GM13977 (cell line): ENCODE measurements around the gene MARCHF11.
A peak's percentile ranks its signal among the peaks of the same experiment; 100 is the strongest.

Experiments used
- DNase-seq: peaks from one replicate; pipeline ENCODE4 v3.0.0; 2012; ENCODE audit warnings: low spot score
- CTCF ChIP-seq: IDR thresholded peaks from 2 replicates; pipeline ENCODE4 v1.5.1; 2012; ENCODE audit warnings: mild to moderate bottlenecking, control low read depth; ENCODE audit not compliant: insufficient read depth; ENCODE audit errors: extremely low read depth, missing control alignments
- in situ Hi-C: fragments of 300-500 bp; cut with MboI; formaldehyde crosslinking; loops from one replicate; pipeline ENCODE4 v1.12.0; 2022; ENCODE audit warnings: low sequenced_read_pairs, low pct_unique_long_range_greater_than_20kb, mixed read lengths, inconsistent platforms; ENCODE audit not compliant: unreplicated experiment

Gene MARCHF11

GRCh38 chr5:16179511-16179935 lies at the start of gene MARCHF11:
TSS of gene MARCHF11 (minus strand) at chr5:16179791. CDS start at chr5:16179575, 216 bp downstream.
- no peak for TF ChIP-seq CTCF
- in situ Hi-C loops: no loop called here
- no peak for DNase-seq

GRCh38 chr5:16225927-16226326 lies 46.3 kb upstream of the MARCHF11 start:
- in situ Hi-C loops: no loop called here
- no peak for TF ChIP-seq CTCF
- no peak for DNase-seq

- DNase-seq: no peak
- in situ Hi-C loops: no loop called here
- no peak for TF ChIP-seq CTCF
These were observed 12.7 kb upstream of the MARCHF11 start for GRCh38 chr5:16192311-16192710.

GRCh38 chr5:16180789-16181082 lies 1.1 kb upstream of the MARCHF11 start:
- in situ Hi-C loops: no loop called here
- TF ChIP-seq CTCF: no peak
- DNase-seq: no peak

- in situ Hi-C loops: no loop called here
- no peak for TF ChIP-seq CTCF
- no peak for DNase-seq
These were observed 571 bp upstream of the MARCHF11 start for GRCh38 chr5:16179936-16180788.

- in situ Hi-C loops: no loop called here
- no peak for TF ChIP-seq CTCF
- peak; percentile 45 for DNase-seq
These were observed 732 bp downstream of the MARCHF11 start for GRCh38 chr5:16178745-16179372.
